Common myeloid progenitor, CD34-positive (primary cell): Measurements from ENCODE around the gene PCSK5.

ENCODE experiments used
- CTCF ChIA-PET: fragments of 350-600 bp; sonication (Branson Sonifier 250); formaldehyde crosslinking; loops from one replicate; lab custom pipeline; 2021; ENCODE audit warnings: antibody characterized with exemption; lab: Charles Lee
- POLR2A ChIA-PET: fragments of 350-600 bp; sonication (Branson Sonifier 250); formaldehyde crosslinking; loops from one replicate; lab custom pipeline; 2021; ENCODE audit warnings: antibody characterized with exemption; lab: Charles Lee
- DNase-seq, 3 donors: peaks; one replicate each; pipeline versions ENCODE4 v3.0.0 to v3.0.0-alpha.2; 2013
- H3K27ac ChIP-seq, 2 experiments: 1 replicate in 1 of 2; 2 replicates in 1 of 2; pipeline ENCODE4 v1.7.0; 2013; ENCODE audit warnings: inconsistent platforms in 2 of 2, low read length in 2 of 2, mild to moderate bottlenecking in 2 of 2, low read depth in 1 of 2, moderate library complexity in 1 of 2; ENCODE audit not compliant: severe bottlenecking in 2 of 2, insufficient read depth in 1 of 2, poor library complexity in 1 of 2
- H3K27me3 ChIP-seq, 5 experiments: replicated peaks in 2 of 5; 1 replicate in 3 of 5; 2 replicates in 2 of 5; pipeline versions ENCODE4 v1.6.1 to v1.7.0; 2013; ENCODE audit warnings: low read length in 4 of 5, mild to moderate bottlenecking in 2 of 5, moderate library complexity in 2 of 5, inconsistent platforms in 1 of 5; ENCODE audit not compliant: insufficient read depth in 5 of 5, control insufficient read depth in 4 of 5
- H3K36me3 ChIP-seq, 4 experiments: 1 replicate in 2 of 4; 2 replicates in 2 of 4; pipeline versions ENCODE4 v1.6.1 to v1.7.0; 2013; ENCODE audit warnings: low read length in 3 of 4, control low read depth in 1 of 4, mild to moderate bottlenecking in 1 of 4; ENCODE audit not compliant: control insufficient read depth in 4 of 4, insufficient read depth in 4 of 4
- H3K4me1 ChIP-seq, 4 experiments: 1 replicate in 3 of 4; 2 replicates in 1 of 4; pipeline versions ENCODE4 v1.6.1 to v1.7.1; 2013; ENCODE audit warnings: low read length in 3 of 4, mild to moderate bottlenecking in 3 of 4, control low read depth in 1 of 4, inconsistent platforms in 1 of 4, moderate library complexity in 1 of 4; ENCODE audit not compliant: control insufficient read depth in 4 of 4, insufficient read depth in 4 of 4; ENCODE audit errors: control extremely low read depth in 1 of 4
- H3K4me3 ChIP-seq, 7 experiments: 1 replicate in 4 of 7; 2 replicates in 3 of 7; pipeline versions ENCODE4 v1.5.1 to v1.7.0; 2013; ENCODE audit warnings: mild to moderate bottlenecking in 7 of 7, low read length in 6 of 7, moderate library complexity in 6 of 7, inconsistent platforms in 2 of 7, low read depth in 2 of 7, control low read depth in 1 of 7; ENCODE audit not compliant: insufficient read depth in 4 of 7, control insufficient read depth in 1 of 7; ENCODE audit errors: extremely low read depth in 1 of 7
- H3K9me3 ChIP-seq, 5 experiments: 1 replicate in 4 of 5; 2 replicates in 1 of 5; pipeline versions ENCODE4 v1.6.1 to v1.7.1; 2013; ENCODE audit warnings: low read length in 4 of 5, mild to moderate bottlenecking in 2 of 5, inconsistent platforms in 1 of 5, low read depth in 1 of 5, moderate library complexity in 1 of 5; ENCODE audit not compliant: control insufficient read depth in 4 of 5, insufficient read depth in 2 of 5; ENCODE audit errors: control extremely low read depth in 1 of 5
- WGBS: methylation state at CpG from one replicate; pipeline ENCODE4 v1.1.5; 2013; ENCODE audit not compliant: insufficient coverage; 5-methylcytosine and 5-hydroxymethylcytosine counted together

PCSK5 gene

DNA sequence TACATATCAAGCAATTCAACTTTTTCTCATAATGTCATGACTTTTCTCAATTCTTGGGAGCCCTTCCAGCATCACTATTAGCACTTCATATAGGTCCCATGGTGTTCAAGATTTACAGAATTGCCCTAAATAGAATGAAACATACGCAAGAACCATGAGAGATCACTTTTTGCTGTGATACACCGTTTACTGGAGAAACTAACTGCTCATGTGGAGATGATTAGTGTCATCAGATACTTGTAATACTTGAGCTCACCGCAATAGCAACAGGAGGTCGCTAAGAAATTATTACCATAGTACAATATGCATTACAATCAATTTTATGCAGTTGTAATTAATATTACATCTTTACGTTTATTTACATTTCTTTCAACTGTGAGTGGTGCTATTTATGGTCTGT, 4.8 kb upstream of the PCSK5 start:
- POLR2A ChIA-PET = no interaction called here

DNA sequence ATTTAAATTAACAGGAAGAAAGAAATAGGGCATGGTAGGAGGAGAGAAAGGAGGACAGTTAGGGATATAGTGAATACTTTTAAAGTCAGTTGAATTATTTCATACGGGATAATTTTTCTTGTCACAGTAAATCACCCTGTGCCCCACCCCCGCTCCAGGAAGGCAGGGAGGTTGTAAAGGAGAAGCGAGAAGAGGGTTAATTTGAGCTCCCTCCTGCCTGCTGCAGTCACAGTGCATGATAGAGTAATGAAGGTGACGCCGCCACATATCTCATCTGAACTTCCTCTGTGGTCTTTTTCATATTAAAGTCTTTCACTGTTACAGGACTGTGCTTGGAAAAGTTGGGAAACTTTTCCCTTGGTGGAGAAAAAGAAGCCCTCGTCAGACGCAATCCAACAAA, 896 bp upstream of the PCSK5 start:
- Histone ChIP-seq H3K27me3 (peaks cover 0 to 34% (median 16%) of the 10 kb centered on the region in 5 experiments), H3K36me3 (no peaks in the 10 kb centered on the region), H3K27ac (no peak overlapping the region), H3K4me1 (peaks cover 5 to 38% (median 36%) of the 10 kb centered on the region in 4 experiments), H3K4me3 (peak overlapping the region in 6 of 7 experiments; percentile 73 to 97 (median 88)), H3K9me3 (no peaks in the 10 kb centered on the region)
- 0% methylated on average over 3 of the region's 7 CpGs for WGBS
- ChIA-PET CTCF (interaction anchor here (1.0 to 2.3 kb wide), 2 partner anchors 13 to 17 kb away, joined by 3 to 7 read pairs; no protein-coding TSS in a partner anchor), POLR2A (no interaction called here)
- DNase-seq = peak in 2 of 3 donors; percentile 43 to 64

More for the DNA sequence above, 4.8 kb upstream of the PCSK5 start:
- Histone ChIP-seq H3K36me3 (no peaks in the 10 kb centered on the region), H3K4me3 (no peak overlapping the region), H3K4me1 (peaks cover 5 to 17% (median 16%) of the 10 kb centered on the region in 4 experiments), H3K27me3 (no peaks in the 10 kb centered on the region), H3K27ac (no peak overlapping the region), H3K9me3 (no peaks in the 10 kb centered on the region)
- CTCF ChIA-PET = interaction anchor here (0.7 to 1.0 kb wide), 2 partner anchors 19 to 90 kb away, joined by 3 read pairs; no protein-coding TSS in a partner anchor
- WGBS = 80% methylated on average over 1 of the region's 5 CpGs
- DNase-seq = no peak

GRCh38 chr9:75889977-75890471, 449 bp upstream of the PCSK5 start:
- POLR2A ChIA-PET = no interaction called here
- H3K27ac ChIP-seq = no peak overlapping the region
- peak overlapping the region in 6 of 7 experiments; percentile 73 to 97 (median 88) for H3K4me3 ChIP-seq
- peak in 1 of 3 donors; percentile 40 for DNase-seq
- H3K4me1 ChIP-seq = peaks cover 5 to 38% (median 33%) of the 10 kb centered on the region in 4 experiments
- peaks cover 0 to 34% (median 18%) of the 10 kb centered on the region in 5 experiments for H3K27me3 ChIP-seq
- H3K36me3 ChIP-seq = no peaks in the 10 kb centered on the region
- CTCF ChIA-PET = interaction anchor here (1.0 to 2.3 kb wide), 2 partner anchors 14 to 16 kb away, joined by 3 to 7 read pairs; no protein-coding TSS in a partner anchor
- 0% methylated on average over 24 of the region's 24 CpGs for WGBS
- no peaks in the 10 kb centered on the region for H3K9me3 ChIP-seq

GRCh38 chr9:75891277-75891741, 836 bp downstream of the PCSK5 start:
- peak overlapping the region; percentile 73 to 97 (median 87) for H3K4me3 ChIP-seq
- POLR2A ChIA-PET = interaction anchor here (0.5 kb wide), 1 partner anchor 881 kb away, joined by 5 read pairs; no protein-coding TSS in a partner anchor
- peak; percentile 25 to 78 (median 68) for DNase-seq
- peaks cover 0 to 34% (median 18%) of the 10 kb centered on the region in 5 experiments for H3K27me3 ChIP-seq
- H3K4me1 ChIP-seq = peaks cover 5 to 34% (median 29%) of the 10 kb centered on the region in 4 experiments
- H3K36me3 ChIP-seq = no peaks in the 10 kb centered on the region
- CTCF ChIA-PET = interaction anchor here (1.0 to 2.3 kb wide), 2 partner anchors 15 to 410 kb away, joined by 3 to 7 read pairs; no protein-coding TSS in a partner anchor
- no peak overlapping the region for H3K27ac ChIP-seq
- H3K9me3 ChIP-seq = no peaks in the 10 kb centered on the region
- WGBS = 0% methylated on average over 28 of the region's 28 CpGs

DNA sequence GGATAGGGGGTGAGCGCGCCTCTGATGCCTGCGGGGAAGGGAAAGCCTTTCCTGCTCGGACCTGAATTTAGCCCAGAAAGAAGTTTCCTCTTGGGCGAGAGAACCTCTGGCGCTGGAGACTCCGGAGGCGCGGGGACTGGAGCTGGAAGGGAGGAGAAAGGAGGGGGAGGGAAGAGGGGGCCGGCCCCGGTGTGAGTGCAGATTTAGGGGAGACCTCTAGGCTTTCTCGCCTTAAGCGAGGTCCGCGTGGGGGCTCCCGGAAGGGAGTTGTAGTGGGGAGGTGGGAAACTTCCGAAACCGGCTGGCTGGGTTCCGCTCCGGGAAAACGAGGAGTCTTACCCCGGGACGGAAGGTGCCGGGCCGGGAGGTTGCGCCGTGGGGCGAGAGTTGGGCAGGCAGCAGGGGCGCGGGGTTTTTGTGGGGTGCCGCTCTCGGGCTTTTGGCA, 1.3 kb downstream of the PCSK5 start:
- H3K4me3 ChIP-seq = peak overlapping the region; percentile 73 to 97 (median 87)
- ChIA-PET CTCF (interaction anchor here (1.0 kb wide), 1 partner anchor 409 kb away, joined by 3 read pairs; no protein-coding TSS in a partner anchor), POLR2A (no interaction called here)
- WGBS = 0% methylated on average over 27 of the region's 32 CpGs
- DNase-seq = peak in 1 of 3 donors; percentile 9
- H3K27ac ChIP-seq = no peak overlapping the region
- H3K4me1 ChIP-seq = peaks cover 5 to 34% (median 29%) of the 10 kb centered on the region in 4 experiments
- no peaks in the 10 kb centered on the region for H3K36me3 ChIP-seq
- no peaks in the 10 kb centered on the region for H3K9me3 ChIP-seq
- H3K27me3 ChIP-seq = peaks cover 0 to 34% (median 18%) of the 10 kb centered on the region in 5 experiments

- H3K27ac ChIP-seq = no peak overlapping the region
- H3K4me3 ChIP-seq = peak overlapping the region; percentile 73 to 97 (median 87)
- peak in 2 of 3 donors; percentile 17 to 25 for DNase-seq
- POLR2A ChIA-PET = no interaction called here
- peaks cover 0 to 34% (median 18%) of the 10 kb centered on the region in 5 experiments for H3K27me3 ChIP-seq
- peaks cover 5 to 34% (median 29%) of the 10 kb centered on the region in 4 experiments for H3K4me1 ChIP-seq
- WGBS = 2% methylated on average over 15 of the region's 31 CpGs
- H3K36me3 ChIP-seq = no peaks in the 10 kb centered on the region
- no peaks in the 10 kb centered on the region for H3K9me3 ChIP-seq
- CTCF ChIA-PET = interaction anchor here (1.0 to 1.8 kb wide), 3 partner anchors 20 to 409 kb away, joined by 3 to 5 read pairs (median 3); no protein-coding TSS in a partner anchor
Measured at GRCh38 chr9:75892216-75892911, 1.9 kb downstream of the PCSK5 start.
